Body of pancreas (tissue), 4 donors: ENCODE measurements around the gene MAML3. TPM values are rescaled to one million over a fixed set of nuclear protein-coding genes. Genes with fewer than 3 reads are reported as not detected.

Source experiments
- ATAC-seq: fragments of 150-250 bp; one replicate; pipeline ENCODE4 v1.9.1; 2016
- DNase-seq, 4 donors: peaks; one replicate each; pipeline ENCODE4 v3.0.0-alpha.2; 2019
- H3K27ac ChIP-seq, 4 donors: fragments of 200-600 bp; sonication (generic); 1 replicate in 3 of 4; 2 replicates in 1 of 4; pipeline versions ENCODE4 v1.5.1 to v1.6.1; 2016 to 2019; ENCODE audit warnings: mild to moderate bottlenecking in 1 of 4, mixed read lengths in 1 of 4, moderate library complexity in 1 of 4
- H3K27me3 ChIP-seq, 2 donors: fragments of 200-600 bp; sonication (generic); one replicate each; pipeline ENCODE4 v1.6.0; 2016; ENCODE audit warnings: mild to moderate bottlenecking in 1 of 2
- H3K36me3 ChIP-seq, 2 donors: fragments of 200-600 bp; sonication (generic); replicated peaks in 1 of 2; 2 replicates each; pipeline ENCODE4 v1.5.1; 2016; ENCODE audit warnings: low read depth in 2 of 2; ENCODE audit not compliant: insufficient read depth in 1 of 2
- H3K4me1 ChIP-seq: fragments of 200-600 bp; sonication (generic); one replicate; pipeline ENCODE4 v1.6.0; 2016
- H3K4me3 ChIP-seq, 2 donors: fragments of 200-600 bp; sonication (generic); 1 replicate in 1 of 2; 2 replicates in 1 of 2; pipeline ENCODE4 v1.5.1; 2016 to 2019
- H3K9me3 ChIP-seq, 3 donors: fragments of 200-600 bp; sonication (generic); 1 replicate in 2 of 3; 2 replicates in 1 of 3; pipeline ENCODE4 v1.5.1; 2016
- CTCF ChIP-seq, 7 experiments: fragments of 450-650 bp in 4 of 7; fragments of 200-600 bp in 3 of 7; sonication (generic) in 3 of 7; IDR thresholded peaks; one replicate each; pipeline ENCODE4 v1.5.1; 2016 to 2019; ENCODE audit warnings: antibody characterized with exemption in 7 of 7
- POLR2A ChIP-seq, 3 donors: fragments of 450-650 bp; IDR thresholded peaks; one replicate each; pipeline ENCODE4 v1.6.1; 2016; ENCODE audit warnings: antibody characterized with exemption in 3 of 3, mild to moderate bottlenecking in 2 of 3
- WGBS, 2 donors: methylation state at CpG; one replicate each; pipeline ENCODE4 v1.1.5; 2017; 5-methylcytosine and 5-hydroxymethylcytosine counted together
- intact Hi-C: fragments of 100-400 bp; cut with DNase I; formaldehyde crosslinking; loops from one replicate; pipeline ENCODE4 v1.15.1; 2023
- total RNA-seq, 2 donors: library from RNA; depleted of rRNA; stranded (reverse); fragments of >200 nt; gene quantifications; one replicate each; pipeline ENCODE4 v1.1.0, GENCODE V29; 2016

MAML3 gene
- total RNA-seq, 2 donors from 2014 or later: 11.2 to 11.4 TPM

GRCh38 chr4:139773560-139774318 is 380.2 kb downstream of the MAML3 start:
- TF ChIP-seq CTCF (IDR thresholded peaks at IDR 0.05): no peak
- TF ChIP-seq POLR2A (IDR thresholded peaks at IDR 0.05): no peak
- peak in 1 of 4 donors; percentile 28 for DNase-seq
- no peak overlapping the region for H3K27ac ChIP-seq
- H3K4me3 ChIP-seq: no peak overlapping the region
- no peaks in the 10 kb centered on the region for H3K27me3 ChIP-seq
- no peaks in the 10 kb centered on the region for H3K4me1 ChIP-seq
- ATAC-seq: no peak
- no peaks in the 10 kb centered on the region for H3K9me3 ChIP-seq
- no peaks in the 10 kb centered on the region for H3K36me3 ChIP-seq
- 73 to 85% methylated on average over 6 of the region's 6 CpGs for WGBS, 2 donors
- intact Hi-C loops: no loop called here

DNA sequence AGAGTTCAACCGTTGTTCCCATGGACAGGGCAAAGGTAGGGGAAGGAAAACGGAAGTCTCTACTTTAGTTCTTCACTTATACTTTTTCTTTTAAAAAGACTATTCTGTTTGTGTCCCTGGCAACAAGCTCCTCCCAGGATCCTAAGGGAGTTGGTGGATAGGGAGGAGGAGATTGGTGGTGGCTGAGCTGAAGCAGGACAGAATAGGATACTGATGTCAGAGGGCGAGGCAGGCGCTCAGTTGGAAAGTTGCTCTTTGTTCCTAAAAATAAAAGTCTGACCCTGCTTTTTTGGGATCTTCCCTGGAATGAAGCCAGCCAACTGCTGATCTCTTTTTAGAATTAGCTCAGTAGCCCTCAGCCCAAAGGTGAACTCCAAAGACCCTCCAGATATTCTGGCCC is 383.6 kb downstream of the MAML3 start:
- no peak overlapping the region for H3K27ac ChIP-seq
- no peak for DNase-seq
- TF ChIP-seq CTCF (IDR thresholded peaks at IDR 0.05) (no peak), POLR2A (IDR thresholded peaks at IDR 0.05) (no peak)
- no peaks in the 10 kb centered on the region for H3K4me1 ChIP-seq
- no peak overlapping the region for H3K4me3 ChIP-seq
- no peaks in the 10 kb centered on the region for H3K36me3 ChIP-seq
- 82 to 89% methylated on average over 4 of the region's 4 CpGs for WGBS, 2 donors
- no peak for ATAC-seq
- intact Hi-C loops: no loop called here
- H3K9me3 ChIP-seq: no peaks in the 10 kb centered on the region
- no peaks in the 10 kb centered on the region for H3K27me3 ChIP-seq

GRCh38 chr4:139769364-139769763 is 384.6 kb downstream of the MAML3 start:
- intact Hi-C loops: no loop called here
- ATAC-seq: no peak
- TF ChIP-seq CTCF (IDR thresholded peaks at IDR 0.05): no peak
- H3K27me3 ChIP-seq: no peaks in the 10 kb centered on the region
- WGBS, 2 donors: 73 to 82% methylated on average over 4 of the region's 4 CpGs
- H3K27ac ChIP-seq: no peak overlapping the region
- H3K4me3 ChIP-seq: no peak overlapping the region
- no peak for DNase-seq
- H3K36me3 ChIP-seq: no peaks in the 10 kb centered on the region
- H3K4me1 ChIP-seq: no peaks in the 10 kb centered on the region
- no peaks in the 10 kb centered on the region for H3K9me3 ChIP-seq

- DNase-seq (no peak), ATAC-seq (no peak)
- no peak overlapping the region for H3K27ac ChIP-seq
- no peaks in the 10 kb centered on the region for H3K27me3 ChIP-seq
- TF ChIP-seq CTCF (IDR thresholded peaks at IDR 0.05) (peak in 4 of 7 experiments; percentile 15 to 46 (median 29)), POLR2A (IDR thresholded peaks at IDR 0.05) (no peak)
- 76 to 80% methylated on average over 4 of the region's 4 CpGs for WGBS, 2 donors
- intact Hi-C loops: no loop called here
- H3K9me3 ChIP-seq: no peaks in the 10 kb centered on the region
- no peak overlapping the region for H3K4me3 ChIP-seq
- H3K36me3 ChIP-seq: no peaks in the 10 kb centered on the region
- no peaks in the 10 kb centered on the region for H3K4me1 ChIP-seq
Measured at GRCh38 chr4:139768896-139769295, 385.1 kb downstream of the MAML3 start.

GRCh38 chr4:139768366-139768765 is 385.6 kb downstream of the MAML3 start:
- Histone ChIP-seq H3K9me3 (no peaks in the 10 kb centered on the region), H3K36me3 (no peaks in the 10 kb centered on the region), H3K4me1 (no peaks in the 10 kb centered on the region), H3K4me3 (no peak overlapping the region), H3K27ac (no peak overlapping the region), H3K27me3 (no peaks in the 10 kb centered on the region)
- 100% methylated on average over 1 of the region's 1 CpG for WGBS, 2 donors
- ATAC-seq: no peak
- TF ChIP-seq POLR2A (IDR thresholded peaks at IDR 0.05): no peak
- TF ChIP-seq CTCF (IDR thresholded peaks at IDR 0.05): no peak
- DNase-seq: no peak
- intact Hi-C loops: no loop called here
